Muscle layer of colon (tissue), 2 donors: ENCODE data around the gene NXPE3.

Experiments used
- H3K27ac ChIP-seq: one replicate; pipeline ENCODE4 v1.7.0; 2013; ENCODE audit warnings: low read depth, mild to moderate bottlenecking, low read length, moderate library complexity
- H3K27me3 ChIP-seq, 2 donors: one replicate each; pipeline ENCODE4 v1.7.0; 2013; ENCODE audit warnings: low read length in 2 of 2, mild to moderate bottlenecking in 2 of 2; ENCODE audit not compliant: insufficient read depth in 2 of 2, control insufficient read depth in 1 of 2
- H3K36me3 ChIP-seq: one replicate; pipeline ENCODE4 v1.7.0; 2013; ENCODE audit warnings: mild to moderate bottlenecking, low read length; ENCODE audit not compliant: insufficient read depth
- H3K4me1 ChIP-seq: one replicate; pipeline ENCODE4 v1.7.0; 2013; ENCODE audit warnings: mild to moderate bottlenecking, low read length; ENCODE audit not compliant: insufficient read depth
- H3K4me3 ChIP-seq, 2 donors: one replicate each; pipeline ENCODE4 v1.7.0; 2013; ENCODE audit warnings: low read length in 2 of 2, low read depth in 1 of 2, mild to moderate bottlenecking in 1 of 2, moderate library complexity in 1 of 2
- H3K9ac ChIP-seq: one replicate; pipeline ENCODE4 v1.7.0; 2013; ENCODE audit warnings: low read length
- H3K9me3 ChIP-seq: one replicate; pipeline ENCODE4 v1.7.0; 2013; ENCODE audit warnings: mild to moderate bottlenecking, low read length
- donor health status: abdominal sarcoma.
- donor health status: Adenocarcinoma of cecum.

NXPE3 gene

GRCh38 chr3:101803939-101804338, 24.9 kb downstream of the NXPE3 start:
- no peaks in the 10 kb centered on the region for H3K27me3 ChIP-seq
- H3K27ac ChIP-seq = no peak overlapping the region
- H3K4me1 ChIP-seq = peaks cover 7% of the 10 kb centered on the region
- H3K4me3 ChIP-seq = no peak overlapping the region
- no peak overlapping the region for H3K9ac ChIP-seq
- peaks cover 12% of the 10 kb centered on the region for H3K36me3 ChIP-seq
- no peaks in the 10 kb centered on the region for H3K9me3 ChIP-seq

- peaks cover 21% of the 10 kb centered on the region for H3K4me1 ChIP-seq
- no peaks in the 10 kb centered on the region for H3K27me3 ChIP-seq
- no peak overlapping the region for H3K4me3 ChIP-seq
- H3K27ac ChIP-seq = no peak overlapping the region
- no peak overlapping the region for H3K9ac ChIP-seq
- peaks cover 12% of the 10 kb centered on the region for H3K36me3 ChIP-seq
- H3K9me3 ChIP-seq = no peaks in the 10 kb centered on the region
Measured at GRCh38 chr3:101806491-101806890, 27.5 kb downstream of the NXPE3 start.

DNA sequence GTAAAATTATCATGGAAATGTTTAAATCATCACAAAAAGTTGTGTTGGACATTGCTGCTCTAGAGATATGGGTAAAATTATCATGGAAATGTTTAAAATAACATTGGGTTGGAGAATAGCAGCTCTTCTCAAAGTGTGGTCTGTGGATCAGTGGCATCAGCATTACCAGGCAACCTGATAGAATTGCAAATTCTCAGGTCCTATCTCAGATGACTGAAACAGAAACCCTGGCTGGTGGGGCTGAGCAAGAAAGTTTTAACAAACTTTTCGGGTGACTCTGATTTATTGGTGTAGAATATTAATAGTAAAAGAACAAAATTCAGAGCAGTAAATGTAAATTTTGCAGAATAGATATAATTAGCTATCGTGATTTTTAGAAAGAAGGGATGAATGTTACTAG, 28.9 kb downstream of the NXPE3 start:
- no peaks in the 10 kb centered on the region for H3K9me3 ChIP-seq
- no peak overlapping the region for H3K4me3 ChIP-seq
- H3K36me3 ChIP-seq = peaks cover 5% of the 10 kb centered on the region
- H3K9ac ChIP-seq = no peak overlapping the region
- H3K27me3 ChIP-seq = no peaks in the 10 kb centered on the region
- H3K27ac ChIP-seq = no peak overlapping the region
- peaks cover 21% of the 10 kb centered on the region for H3K4me1 ChIP-seq

- H3K9ac ChIP-seq = no peak overlapping the region
Measured at GRCh38 chr3:101809178-101810021, 30.4 kb downstream of the NXPE3 start.

DNA sequence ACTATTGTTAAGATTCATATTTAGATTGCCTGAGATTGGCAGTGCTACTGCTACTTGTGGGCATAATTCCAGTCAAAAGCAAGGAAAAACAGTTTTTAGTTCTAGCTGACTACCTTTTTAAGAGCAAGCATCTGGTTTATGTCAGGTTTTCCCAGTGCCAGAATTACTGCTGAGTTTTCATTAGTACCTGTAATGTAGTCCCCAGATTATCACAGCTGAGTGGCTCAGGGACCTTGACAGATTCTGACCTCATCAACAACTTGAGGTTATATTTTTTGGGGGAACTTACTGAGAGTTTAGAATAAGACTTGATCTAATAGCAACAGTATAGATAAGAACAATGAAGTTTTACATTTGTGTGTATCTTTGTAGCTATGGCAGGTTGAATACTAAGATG, 31.0 kb downstream of the NXPE3 start:
- no peaks in the 10 kb centered on the region for H3K9me3 ChIP-seq
- no peak overlapping the region for H3K4me3 ChIP-seq
- no peaks in the 10 kb centered on the region for H3K27me3 ChIP-seq
- H3K27ac ChIP-seq = no peak overlapping the region
- no peak overlapping the region for H3K9ac ChIP-seq
- no peaks in the 10 kb centered on the region for H3K36me3 ChIP-seq
- H3K4me1 ChIP-seq = peaks cover 29% of the 10 kb centered on the region

More at GRCh38 chr3:101809178-101810021, 30.4 kb downstream of the NXPE3 start:
- Histone ChIP-seq H3K36me3 (no peaks in the 10 kb centered on the region), H3K9me3 (no peaks in the 10 kb centered on the region), H3K4me1 (peaks cover 23% of the 10 kb centered on the region), H3K4me3 (no peak overlapping the region), H3K27me3 (no peaks in the 10 kb centered on the region), H3K27ac (no peak overlapping the region)

DNA sequence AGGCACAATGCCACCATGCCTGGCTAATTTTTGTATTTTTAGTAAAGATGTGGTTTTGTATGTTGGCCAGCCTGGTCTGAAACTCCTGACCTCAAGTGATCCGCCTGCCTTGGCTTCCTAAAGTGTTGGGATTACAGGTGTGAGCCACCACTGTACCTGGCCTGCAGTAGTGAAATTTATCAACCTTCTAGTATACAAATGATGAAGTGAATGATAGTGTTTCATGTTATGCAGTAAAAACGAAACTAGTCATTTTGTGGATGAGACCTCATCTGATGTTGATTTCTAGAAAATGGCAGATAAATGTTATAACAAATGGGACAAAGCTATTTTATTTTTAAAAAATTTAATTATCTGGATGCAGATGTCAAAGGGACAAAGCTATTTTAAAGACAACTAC, 32.9 kb downstream of the NXPE3 start:
- Histone ChIP-seq H3K4me1 (peaks cover 33% of the 10 kb centered on the region), H3K4me3 (no peak overlapping the region), H3K27me3 (no peaks in the 10 kb centered on the region), H3K36me3 (no peaks in the 10 kb centered on the region), H3K27ac (no peak overlapping the region), H3K9ac (no peak overlapping the region), H3K9me3 (no peaks in the 10 kb centered on the region)

DNA sequence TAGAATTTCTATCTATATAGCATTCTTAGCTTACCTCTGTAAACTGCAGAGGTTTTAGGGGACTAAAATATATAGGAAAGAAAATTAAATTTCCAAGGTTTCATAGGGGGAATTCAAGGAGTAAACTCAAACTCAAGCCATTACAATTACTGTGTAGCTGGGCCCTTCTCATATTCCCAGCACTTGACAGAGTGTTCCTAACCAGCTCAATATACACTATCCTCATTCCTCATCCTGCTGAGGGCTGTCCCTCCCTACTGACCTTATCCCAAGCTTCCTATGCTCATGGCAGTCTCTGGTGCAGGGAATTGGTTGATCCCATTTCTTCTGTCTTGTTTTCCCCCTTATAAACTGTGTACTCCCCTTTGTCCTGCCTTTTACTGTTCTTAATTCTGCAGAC, 33.9 kb downstream of the NXPE3 start:
- peaks cover 33% of the 10 kb centered on the region for H3K4me1 ChIP-seq
- H3K9ac ChIP-seq = no peak overlapping the region

GRCh38 chr3:101813817-101814440, 34.9 kb downstream of the NXPE3 start:
- Histone ChIP-seq H3K9ac (no peak overlapping the region), H3K4me3 (no peak overlapping the region), H3K4me1 (peaks cover 31% of the 10 kb centered on the region), H3K36me3 (peaks cover 6% of the 10 kb centered on the region), H3K27ac (no peak overlapping the region), H3K27me3 (no peaks in the 10 kb centered on the region), H3K9me3 (no peaks in the 10 kb centered on the region)

More for the DNA sequence above, 33.9 kb downstream of the NXPE3 start:
- Histone ChIP-seq H3K27ac (no peak overlapping the region), H3K4me3 (no peak overlapping the region), H3K27me3 (no peaks in the 10 kb centered on the region), H3K36me3 (peaks cover 5% of the 10 kb centered on the region), H3K9me3 (no peaks in the 10 kb centered on the region)

GRCh38 chr3:101814835-101815234, 35.8 kb downstream of the NXPE3 start:
- H3K4me1 ChIP-seq = peaks cover 22% of the 10 kb centered on the region
- H3K36me3 ChIP-seq = peaks cover 9% of the 10 kb centered on the region
- H3K9me3 ChIP-seq = no peaks in the 10 kb centered on the region
- H3K9ac ChIP-seq = no peak overlapping the region
- H3K27me3 ChIP-seq = no peaks in the 10 kb centered on the region
- H3K27ac ChIP-seq = no peak overlapping the region
- H3K4me3 ChIP-seq = no peak overlapping the region

DNA sequence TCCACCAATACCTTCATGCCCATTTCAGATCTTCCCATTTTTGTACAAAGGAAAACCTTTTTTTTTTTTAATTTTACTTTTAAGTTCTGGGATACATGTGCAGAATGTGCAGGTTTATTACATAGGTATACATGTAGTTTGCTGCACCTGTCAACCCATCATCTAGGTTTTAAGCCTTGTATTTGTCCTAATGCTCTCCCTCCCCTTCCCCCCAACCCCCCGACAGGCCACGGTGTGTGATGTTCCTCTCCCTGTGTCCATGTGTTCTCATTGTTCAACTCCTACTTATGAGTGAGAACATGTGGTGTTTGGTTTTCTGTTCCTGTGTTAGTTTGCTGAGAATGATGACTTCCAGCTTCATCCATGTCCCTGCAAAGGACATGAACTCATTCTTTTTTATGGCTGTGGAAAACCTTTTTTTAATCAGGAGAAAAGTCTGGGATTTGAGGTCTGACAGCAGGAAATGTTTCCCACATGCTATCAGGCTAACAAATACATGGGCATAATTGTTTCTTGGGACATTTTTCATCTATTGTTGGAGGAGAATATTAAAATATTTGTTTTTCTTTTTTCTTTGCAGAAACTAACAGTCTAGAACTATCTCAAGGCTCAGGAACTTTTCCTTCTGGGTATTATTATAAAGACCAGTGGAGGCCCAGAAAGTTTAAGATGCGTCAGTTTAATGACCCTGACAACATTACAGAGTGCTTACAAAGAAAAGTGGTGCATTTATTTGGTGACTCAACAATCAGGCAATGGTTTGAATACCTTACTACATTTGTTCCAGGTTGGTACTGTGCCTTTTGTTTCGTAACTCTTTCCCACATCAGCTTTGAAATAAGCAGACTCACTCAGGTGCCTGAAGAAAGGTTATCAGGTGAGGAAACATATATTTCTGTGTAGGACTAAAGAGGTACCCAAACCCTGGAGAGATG, 37.5 kb downstream of the NXPE3 start:
- H3K9me3 ChIP-seq = no peaks in the 10 kb centered on the region
- H3K36me3 ChIP-seq = peaks cover 11% of the 10 kb centered on the region
- no peak overlapping the region for H3K27ac ChIP-seq
- no peak overlapping the region for H3K9ac ChIP-seq
- H3K4me1 ChIP-seq = peaks cover 16% of the 10 kb centered on the region
- no peaks in the 10 kb centered on the region for H3K27me3 ChIP-seq
- H3K4me3 ChIP-seq = no peak overlapping the region

DNA sequence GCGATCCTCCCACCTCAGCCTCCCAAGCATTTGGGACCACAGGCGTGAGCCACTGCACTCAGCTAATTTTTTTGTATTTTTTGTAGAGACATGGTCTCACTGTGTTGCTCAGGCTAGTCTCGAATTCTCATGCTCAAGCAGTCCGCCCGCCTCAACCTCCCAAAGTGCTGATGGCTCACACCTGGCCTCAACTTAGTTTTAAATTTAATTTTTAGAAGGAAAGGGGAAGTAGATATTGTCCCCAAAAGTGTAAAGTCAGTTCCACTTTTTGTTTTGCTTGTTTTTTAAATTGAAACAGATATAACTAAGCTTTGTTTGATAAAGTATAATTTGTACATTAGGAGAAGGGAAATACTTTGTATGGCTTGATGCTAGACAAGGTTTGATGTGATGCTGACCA, 39.0 kb downstream of the NXPE3 start:
- Histone ChIP-seq H3K36me3 (peaks cover 14% of the 10 kb centered on the region), H3K9me3 (no peaks in the 10 kb centered on the region), H3K9ac (no peak overlapping the region), H3K27me3 (no peaks in the 10 kb centered on the region), H3K4me1 (peaks cover 16% of the 10 kb centered on the region), H3K27ac (no peak overlapping the region), H3K4me3 (no peak overlapping the region)
